Activated T-helper 17 cell treated with anti-CD3 and anti-CD28 coated beads, Interleukin-2, amount 50 U/mL, for 72 hours (primary cell): Measurements from ENCODE around the gene HHLA2. TPM values are rescaled to one million over a fixed set of nuclear protein-coding genes. Genes with fewer than 3 reads are reported as not detected.
"Not testable (repeated sequence)": the region's sequence is repeated elsewhere in the genome, so short reads cannot be mapped to it uniquely, and the experiment has no call there.

Experiments used
- ATAC-seq: fragments of 150-1000 bp; cut with Tn5 transposase; replicated peaks from 2 replicates; pipeline ENCODE4 v1.10.0; 2021; ENCODE audit warnings: mild to moderate bottlenecking, moderate library complexity
- H3K27ac Mint-ChIP-seq: one replicate; pipeline ENCODE4 v1.8.0; 2022; ENCODE audit warnings: mixed read lengths
- H3K27me3 Mint-ChIP-seq: one replicate; pipeline ENCODE4 v1.8.0; 2022; ENCODE audit warnings: mixed read lengths
- H3K36me3 Mint-ChIP-seq: one replicate; pipeline ENCODE4 v1.8.0; 2022; ENCODE audit warnings: low read depth, mild to moderate bottlenecking, mixed read lengths
- H3K4me1 Mint-ChIP-seq: one replicate; pipeline ENCODE4 v1.8.0; 2022; ENCODE audit warnings: mixed read lengths
- H3K4me3 Mint-ChIP-seq: one replicate; pipeline ENCODE4 v1.8.0; 2022; ENCODE audit warnings: mild to moderate bottlenecking, mixed read lengths
- H3K9me3 Mint-ChIP-seq: one replicate; pipeline ENCODE4 v1.8.0; 2022; ENCODE audit warnings: mixed read lengths
- total RNA-seq, 2 donors: library from RNA; stranded (reverse); gene quantifications; one replicate each; pipeline ENCODE4 v1.2.3, GENCODE V29; 2022

HHLA2 gene, protein sequence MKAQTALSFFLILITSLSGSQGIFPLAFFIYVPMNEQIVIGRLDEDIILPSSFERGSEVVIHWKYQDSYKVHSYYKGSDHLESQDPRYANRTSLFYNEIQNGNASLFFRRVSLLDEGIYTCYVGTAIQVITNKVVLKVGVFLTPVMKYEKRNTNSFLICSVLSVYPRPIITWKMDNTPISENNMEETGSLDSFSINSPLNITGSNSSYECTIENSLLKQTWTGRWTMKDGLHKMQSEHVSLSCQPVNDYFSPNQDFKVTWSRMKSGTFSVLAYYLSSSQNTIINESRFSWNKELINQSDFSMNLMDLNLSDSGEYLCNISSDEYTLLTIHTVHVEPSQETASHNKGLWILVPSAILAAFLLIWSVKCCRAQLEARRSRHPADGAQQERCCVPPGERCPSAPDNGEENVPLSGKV
- total RNA-seq: 1 to 10 TPM; 1.3 to 2.0 TPM

- Mint-ChIP-seq H3K27me3 (peaks cover 3% of the 10 kb centered on the region), H3K4me1 (peaks cover 48% of the 10 kb centered on the region), H3K4me3 (no peak within 1 kb of the TSS), H3K36me3 (no peaks in the 10 kb centered on the region), H3K9me3 (no peaks in the 10 kb centered on the region), H3K27ac (peak within 1 kb of the TSS; percentile 44)
- peak; percentile 77 for ATAC-seq
These were observed at the start of gene HHLA2 for GRCh38 chr3:108296239-108296638. Gene HHLA2 (plus strand): TSS chr3:108296548. CDS start chr3:108351814, 55,266 bp downstream.

DNA sequence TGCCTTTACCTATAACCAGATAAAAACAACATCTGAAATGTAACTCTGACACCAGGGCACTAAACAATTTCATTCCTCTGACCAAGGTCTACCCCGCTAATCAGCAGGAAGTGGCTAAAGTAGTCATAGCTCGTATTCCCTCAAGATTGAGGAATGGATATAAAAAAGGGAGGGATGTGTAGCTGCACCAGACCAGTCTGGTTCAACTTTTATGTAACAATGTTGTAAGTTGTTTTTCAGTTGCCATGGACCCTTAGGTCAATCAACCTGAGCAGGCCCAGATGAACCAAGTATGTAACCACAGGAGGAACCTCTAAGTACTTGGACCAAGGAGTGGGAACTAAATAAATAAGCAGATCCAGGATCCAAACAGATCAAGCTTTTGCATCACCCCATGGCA, 45.7 kb upstream of the HHLA2 start:
- H3K27me3 Mint-ChIP-seq: no peaks in the 10 kb centered on the region
- no peaks in the 10 kb centered on the region for H3K36me3 Mint-ChIP-seq
- ATAC-seq: no peak
- no peak overlapping the region for H3K4me3 Mint-ChIP-seq
- H3K4me1 Mint-ChIP-seq: no peaks in the 10 kb centered on the region
- H3K27ac Mint-ChIP-seq: no peak overlapping the region
- H3K9me3 Mint-ChIP-seq: no peaks in the 10 kb centered on the region

GRCh38 chr3:108251265-108251664, 45.1 kb upstream of the HHLA2 start:
- Mint-ChIP-seq H3K36me3 (no peaks in the 10 kb centered on the region), H3K4me3 (no peak overlapping the region)
- ATAC-seq: no peak

GRCh38 chr3:108251844-108252243, 44.5 kb upstream of the HHLA2 start:
- Mint-ChIP-seq H3K4me1 (no peaks in the 10 kb centered on the region), H3K9me3 (no peaks in the 10 kb centered on the region), H3K27me3 (no peaks in the 10 kb centered on the region), H3K4me3 (no peak overlapping the region), H3K27ac (no peak overlapping the region), H3K36me3 (no peaks in the 10 kb centered on the region)
- ATAC-seq: no peak

More at GRCh38 chr3:108251265-108251664, 45.1 kb upstream of the HHLA2 start:
- Mint-ChIP-seq H3K27ac (no peak overlapping the region), H3K9me3 (no peaks in the 10 kb centered on the region), H3K4me1 (no peaks in the 10 kb centered on the region), H3K27me3 (no peaks in the 10 kb centered on the region)

DNA sequence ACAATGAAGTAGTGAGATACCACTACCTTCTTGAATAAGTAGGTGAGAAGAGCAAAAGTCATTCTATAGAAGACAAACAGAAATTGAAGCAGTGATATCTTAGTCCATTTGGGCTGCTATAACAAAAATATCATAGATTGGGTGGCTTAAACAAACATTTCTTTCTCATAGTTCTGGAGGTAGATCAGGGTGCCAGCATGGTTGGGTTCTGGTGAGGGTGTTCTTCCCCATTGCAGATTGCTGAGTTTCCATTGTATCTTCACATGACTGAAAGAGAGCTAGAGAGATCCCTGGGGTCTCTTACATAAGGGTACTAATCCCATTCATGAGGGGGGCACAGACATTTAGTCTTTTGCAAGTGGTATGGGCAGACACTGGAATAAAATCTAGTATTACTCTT, 41.2 kb upstream of the HHLA2 start:
- Mint-ChIP-seq H3K4me1 (no peaks in the 10 kb centered on the region), H3K9me3 (no peaks in the 10 kb centered on the region), H3K4me3 (no peak overlapping the region)

DNA sequence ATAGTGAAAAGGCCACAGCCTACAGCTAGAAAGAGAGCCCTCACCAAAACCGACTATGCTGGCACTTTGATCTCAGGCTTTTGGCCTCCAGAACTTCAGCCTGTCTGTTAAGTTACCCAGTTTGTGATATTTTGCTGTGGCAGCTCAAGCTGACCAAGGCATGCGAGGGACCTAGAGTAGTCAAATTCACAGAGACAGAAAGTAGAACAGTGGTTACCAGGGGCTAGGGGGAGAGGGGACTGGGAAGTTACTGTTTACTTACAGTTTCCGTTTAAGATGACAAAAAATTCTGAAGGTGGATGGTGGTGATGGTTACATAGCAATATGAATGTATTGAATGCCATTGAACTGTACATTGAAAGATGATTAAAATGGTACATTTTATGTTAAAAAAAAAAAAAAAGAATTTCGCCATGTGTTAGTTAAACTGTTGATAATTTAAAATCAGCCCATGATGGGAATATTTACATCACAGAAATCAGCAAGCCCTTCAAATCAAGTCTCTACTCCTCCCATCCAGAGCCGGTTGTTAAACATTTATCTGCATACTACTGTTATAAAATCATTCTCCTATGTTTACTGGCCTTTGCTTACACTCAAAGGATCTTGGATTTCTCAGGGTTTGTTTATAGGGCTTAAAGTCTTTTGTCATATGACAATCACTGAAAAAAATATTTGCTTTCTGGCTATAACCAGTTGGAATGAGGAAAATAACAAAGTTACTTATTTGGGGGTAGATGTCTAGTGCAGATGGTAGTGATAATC, 31.6 kb upstream of the HHLA2 start:
- H3K4me3 Mint-ChIP-seq, H3K36me3 Mint-ChIP-seq, H3K27ac Mint-ChIP-seq, H3K27me3 Mint-ChIP-seq, H3K9me3 Mint-ChIP-seq, H3K4me1 Mint-ChIP-seq: not testable (repeated sequence)
- peak; percentile 62 for ATAC-seq

More for the DNA sequence above, 41.2 kb upstream of the HHLA2 start:
- Mint-ChIP-seq H3K27me3 (no peaks in the 10 kb centered on the region), H3K36me3 (no peaks in the 10 kb centered on the region), H3K27ac (no peak overlapping the region)
- ATAC-seq: no peak

- H3K36me3 Mint-ChIP-seq, H3K4me1 Mint-ChIP-seq, H3K4me3 Mint-ChIP-seq, H3K27ac Mint-ChIP-seq, H3K27me3 Mint-ChIP-seq, H3K9me3 Mint-ChIP-seq: not testable (repeated sequence)
- ATAC-seq: peak; percentile 37
These were observed 28.1 kb upstream of the HHLA2 start for GRCh38 chr3:108268235-108268634.

GRCh38 chr3:108271626-108272025, 24.7 kb upstream of the HHLA2 start:
- Mint-ChIP-seq H3K4me1 (no peaks in the 10 kb centered on the region), H3K4me3 (no peak overlapping the region), H3K9me3 (no peaks in the 10 kb centered on the region)

GRCh38 chr3:108279066-108279465, 17.3 kb upstream of the HHLA2 start:
- H3K4me3 Mint-ChIP-seq, H3K36me3 Mint-ChIP-seq, ATAC-seq, H3K27me3 Mint-ChIP-seq, H3K4me1 Mint-ChIP-seq, H3K27ac Mint-ChIP-seq, H3K9me3 Mint-ChIP-seq: not testable (repeated sequence)

More at GRCh38 chr3:108271626-108272025, 24.7 kb upstream of the HHLA2 start:
- no peak for ATAC-seq
- no peaks in the 10 kb centered on the region for H3K27me3 Mint-ChIP-seq
- H3K27ac Mint-ChIP-seq: no peak overlapping the region
- no peaks in the 10 kb centered on the region for H3K36me3 Mint-ChIP-seq

DNA sequence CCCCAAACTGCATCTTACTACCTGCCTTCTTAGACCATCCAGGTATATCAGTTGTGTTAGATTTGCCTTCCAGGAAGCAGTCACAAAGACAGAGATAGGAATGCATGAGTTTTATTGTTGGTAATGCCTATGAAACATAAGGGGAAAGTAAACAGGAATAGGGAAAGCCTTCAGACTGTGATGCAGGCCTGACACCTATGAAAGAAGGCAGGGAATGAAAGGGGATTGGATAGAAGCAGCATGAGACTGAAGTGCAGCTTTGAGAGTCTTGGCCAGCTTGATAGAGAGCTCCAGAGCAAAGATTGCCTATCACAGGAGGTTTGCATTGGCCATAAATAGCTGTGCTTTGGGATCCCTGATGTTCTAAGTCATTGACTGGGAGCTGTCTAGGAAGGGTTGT, 15.9 kb upstream of the HHLA2 start:
- Mint-ChIP-seq H3K27me3 (no peaks in the 10 kb centered on the region), H3K4me1 (no peaks in the 10 kb centered on the region)
- ATAC-seq: no peak

GRCh38 chr3:108281670-108282069, 14.7 kb upstream of the HHLA2 start:
- ATAC-seq: no peak
- Mint-ChIP-seq H3K27me3 (no peaks in the 10 kb centered on the region), H3K9me3 (peaks cover 4% of the 10 kb centered on the region), H3K4me3 (no peak overlapping the region), H3K4me1 (no peaks in the 10 kb centered on the region), H3K36me3 (no peaks in the 10 kb centered on the region), H3K27ac (no peak overlapping the region)

More for the DNA sequence above, 15.9 kb upstream of the HHLA2 start:
- H3K27ac Mint-ChIP-seq: no peak overlapping the region
- no peaks in the 10 kb centered on the region for H3K36me3 Mint-ChIP-seq
- H3K9me3 Mint-ChIP-seq: peaks cover 4% of the 10 kb centered on the region
- no peak overlapping the region for H3K4me3 Mint-ChIP-seq

- H3K4me3 Mint-ChIP-seq: no peak overlapping the region
- no peaks in the 10 kb centered on the region for H3K27me3 Mint-ChIP-seq
- H3K36me3 Mint-ChIP-seq: no peaks in the 10 kb centered on the region
- no peak for ATAC-seq
- no peak overlapping the region for H3K27ac Mint-ChIP-seq
- H3K4me1 Mint-ChIP-seq: no peaks in the 10 kb centered on the region
- peaks cover 4% of the 10 kb centered on the region for H3K9me3 Mint-ChIP-seq
These were observed 13.3 kb upstream of the HHLA2 start for GRCh38 chr3:108283006-108283405.

DNA sequence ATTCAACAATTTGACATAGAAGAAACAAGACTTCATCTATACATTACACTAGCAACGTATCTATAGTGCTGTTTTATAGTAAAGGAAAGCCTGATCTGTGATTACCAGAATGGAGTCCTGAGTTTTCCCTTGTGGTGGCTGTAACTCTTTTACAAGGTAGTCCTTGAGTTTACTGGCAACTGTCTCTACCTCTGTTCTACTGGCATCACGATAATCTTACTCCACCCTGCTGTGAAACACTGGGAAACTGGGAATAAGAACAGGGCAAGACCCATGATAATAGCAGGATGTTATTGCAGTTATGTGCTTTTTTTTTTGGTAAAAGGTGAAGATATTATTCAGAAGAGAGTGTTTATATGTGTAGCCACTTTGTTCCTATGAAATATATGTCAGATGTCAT, 12.4 kb upstream of the HHLA2 start:
- Mint-ChIP-seq H3K4me1 (no peaks in the 10 kb centered on the region), H3K9me3 (peaks cover 3% of the 10 kb centered on the region), H3K27me3 (no peaks in the 10 kb centered on the region), H3K36me3 (no peaks in the 10 kb centered on the region), H3K27ac (no peak overlapping the region), H3K4me3 (no peak overlapping the region)
- no peak for ATAC-seq

DNA sequence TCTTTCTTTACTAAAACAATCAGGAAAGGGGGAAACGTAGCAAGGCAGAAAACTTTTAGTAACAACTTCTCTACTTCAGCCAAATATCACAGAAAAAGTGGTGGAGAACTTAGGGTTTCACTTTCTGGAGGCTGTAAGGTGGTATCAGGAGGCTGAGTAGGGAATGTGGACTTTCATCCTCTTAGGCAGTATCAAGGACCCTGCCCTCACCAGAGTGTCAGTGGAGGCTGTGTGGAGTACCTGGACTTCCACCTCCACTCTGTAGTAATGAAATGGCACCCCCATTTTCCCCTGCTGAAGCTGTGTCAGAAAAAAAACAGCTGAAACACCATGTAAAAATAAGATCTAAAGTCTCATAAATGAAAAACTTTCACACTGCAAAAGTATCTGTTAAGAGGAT, 11.2 kb upstream of the HHLA2 start:
- no peaks in the 10 kb centered on the region for H3K27me3 Mint-ChIP-seq
- no peak overlapping the region for H3K27ac Mint-ChIP-seq

GRCh38 chr3:108287146-108287545, 9.2 kb upstream of the HHLA2 start:
- peaks cover 6% of the 10 kb centered on the region for H3K4me1 Mint-ChIP-seq
- H3K36me3 Mint-ChIP-seq: no peaks in the 10 kb centered on the region
- no peaks in the 10 kb centered on the region for H3K27me3 Mint-ChIP-seq
- peaks cover 3% of the 10 kb centered on the region for H3K9me3 Mint-ChIP-seq
- H3K27ac Mint-ChIP-seq: no peak overlapping the region
- ATAC-seq: peak; percentile 21
- no peak overlapping the region for H3K4me3 Mint-ChIP-seq

More for the DNA sequence above, 11.2 kb upstream of the HHLA2 start:
- Mint-ChIP-seq H3K4me3 (no peak overlapping the region), H3K36me3 (no peaks in the 10 kb centered on the region), H3K4me1 (no peaks in the 10 kb centered on the region), H3K9me3 (no peaks in the 10 kb centered on the region)
- no peak for ATAC-seq
